GM21423 (cell line): ENCODE measurements around the gene PEX10.

ENCODE experiments used
- ATAC-seq: cut with Tn5 transposase; IDR thresholded peaks from one replicate; pipeline ENCODE4 v1.9.1; 2021; ENCODE audit warnings: mild to moderate bottlenecking, moderate library complexity; ENCODE audit not compliant: unreplicated experiment

The PEX10 gene

DNA sequence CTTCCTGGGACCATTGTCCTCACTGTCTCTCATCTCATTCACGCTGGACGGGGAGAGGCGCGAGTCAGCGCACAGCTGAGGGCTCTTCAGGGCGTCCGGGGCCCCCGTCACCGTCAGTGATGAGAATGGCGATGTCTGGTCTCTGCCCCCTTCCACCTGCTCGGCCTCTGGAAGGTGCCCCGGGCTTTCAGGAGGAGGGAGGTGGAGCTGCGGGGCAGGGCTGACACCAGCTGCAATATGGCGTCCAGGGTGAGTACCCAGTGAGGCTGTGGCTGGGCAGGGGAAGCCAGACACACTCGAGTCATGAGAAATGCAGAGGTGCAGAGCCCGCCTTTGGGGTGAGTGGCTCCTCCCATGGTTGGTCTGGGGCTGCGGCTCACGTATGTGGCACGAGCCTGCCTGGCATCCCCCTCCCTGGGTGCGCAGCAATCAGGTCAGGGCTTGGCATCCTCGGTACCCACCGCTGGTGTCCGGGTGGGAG is 36.1 kb downstream of the PEX10 start:
- no peak for ATAC-seq

DNA sequence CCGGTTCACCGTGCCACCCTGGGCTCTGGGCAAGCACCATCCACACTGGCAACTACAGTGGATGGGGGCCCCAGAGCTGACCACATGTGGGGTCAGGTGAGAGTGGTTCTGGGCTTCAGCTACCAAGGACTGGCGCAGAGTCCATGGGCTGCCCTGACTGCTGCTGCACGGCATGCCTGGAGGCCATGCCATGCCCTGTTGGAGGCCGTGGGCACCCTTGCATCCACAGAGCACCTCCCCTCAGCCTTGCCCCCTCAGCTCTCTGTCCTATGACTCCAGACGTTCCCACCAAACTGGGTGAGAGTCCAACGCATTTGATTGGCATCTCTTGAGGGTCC is 36.5 kb downstream of the PEX10 start:
- no peak for ATAC-seq

DNA sequence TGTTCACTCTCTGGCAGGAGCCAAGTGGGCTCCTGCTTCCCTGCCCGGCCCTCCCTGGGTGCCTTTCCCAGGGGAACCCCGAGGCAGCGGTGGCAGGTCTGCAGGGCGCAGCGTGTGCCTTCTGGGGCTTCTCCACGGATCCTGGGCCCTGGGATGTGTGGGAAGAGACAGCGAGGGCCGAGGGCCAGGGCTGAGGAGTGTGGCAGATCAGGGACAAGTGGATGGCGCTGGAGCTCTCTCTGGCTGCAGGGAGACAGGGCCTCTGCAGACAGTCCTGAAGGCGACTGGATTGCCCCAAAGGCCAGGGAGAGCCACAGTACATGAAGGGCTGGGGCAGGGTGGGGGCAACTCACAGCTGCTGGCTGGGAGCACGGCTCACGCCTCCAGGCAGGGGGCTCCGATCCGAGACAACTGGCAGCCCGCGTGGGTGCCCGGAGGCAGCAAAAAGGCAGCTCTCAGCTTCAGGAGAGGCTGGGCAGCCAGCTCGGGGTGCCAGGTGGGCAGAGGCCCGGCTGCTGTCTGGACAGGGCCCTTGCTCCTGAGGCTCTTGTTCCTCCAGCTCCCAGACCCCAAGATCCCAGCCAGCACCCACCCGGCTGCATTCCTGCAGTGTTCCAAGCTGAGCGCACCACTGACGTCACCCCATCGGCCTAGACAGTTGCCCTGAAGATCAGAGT is 37.0 kb downstream of the PEX10 start:
- ATAC-seq: no peak

DNA sequence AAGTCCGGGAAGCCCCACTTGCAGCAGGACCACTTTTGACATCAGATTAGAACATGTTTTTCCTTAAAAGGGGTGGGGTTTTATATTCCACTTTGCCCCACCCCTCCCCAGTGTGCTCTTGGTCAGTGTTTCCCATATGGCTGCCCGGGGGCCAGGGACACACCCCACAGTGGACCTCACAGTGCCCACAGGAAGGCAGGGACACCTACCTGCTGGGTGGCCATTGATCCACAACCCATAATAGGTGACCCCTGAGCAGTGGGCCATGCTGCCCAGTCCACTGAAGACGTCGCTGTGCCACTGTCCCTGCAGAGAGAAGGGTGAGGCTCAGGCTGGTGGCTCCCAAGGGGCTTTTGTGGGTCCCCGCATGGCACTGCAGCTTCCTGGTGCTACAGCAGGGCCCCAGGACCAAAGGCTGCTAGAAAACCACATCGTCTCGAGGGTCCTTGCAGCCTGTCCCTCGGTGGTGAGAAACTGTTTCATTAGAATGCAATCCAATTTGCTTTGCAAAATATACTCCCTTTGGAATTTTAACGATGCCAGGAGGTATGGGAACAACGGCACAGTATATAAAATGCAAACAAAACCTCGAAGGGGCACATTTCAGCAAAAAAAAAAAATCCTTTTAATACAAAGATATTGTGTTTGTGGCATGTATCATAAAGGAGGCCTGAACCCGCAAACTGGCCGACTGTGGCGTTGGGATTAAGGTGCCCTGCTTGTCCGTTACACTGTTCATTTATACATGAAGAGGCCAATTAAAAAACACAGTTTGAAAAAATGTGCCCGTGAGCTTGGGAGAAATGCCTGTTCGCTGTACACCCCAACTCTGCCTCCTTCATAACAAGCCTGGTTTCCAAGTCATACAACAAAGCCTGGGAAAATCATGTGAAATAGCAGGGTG is 37.9 kb downstream of the PEX10 start:
- ATAC-seq: no peak

DNA sequence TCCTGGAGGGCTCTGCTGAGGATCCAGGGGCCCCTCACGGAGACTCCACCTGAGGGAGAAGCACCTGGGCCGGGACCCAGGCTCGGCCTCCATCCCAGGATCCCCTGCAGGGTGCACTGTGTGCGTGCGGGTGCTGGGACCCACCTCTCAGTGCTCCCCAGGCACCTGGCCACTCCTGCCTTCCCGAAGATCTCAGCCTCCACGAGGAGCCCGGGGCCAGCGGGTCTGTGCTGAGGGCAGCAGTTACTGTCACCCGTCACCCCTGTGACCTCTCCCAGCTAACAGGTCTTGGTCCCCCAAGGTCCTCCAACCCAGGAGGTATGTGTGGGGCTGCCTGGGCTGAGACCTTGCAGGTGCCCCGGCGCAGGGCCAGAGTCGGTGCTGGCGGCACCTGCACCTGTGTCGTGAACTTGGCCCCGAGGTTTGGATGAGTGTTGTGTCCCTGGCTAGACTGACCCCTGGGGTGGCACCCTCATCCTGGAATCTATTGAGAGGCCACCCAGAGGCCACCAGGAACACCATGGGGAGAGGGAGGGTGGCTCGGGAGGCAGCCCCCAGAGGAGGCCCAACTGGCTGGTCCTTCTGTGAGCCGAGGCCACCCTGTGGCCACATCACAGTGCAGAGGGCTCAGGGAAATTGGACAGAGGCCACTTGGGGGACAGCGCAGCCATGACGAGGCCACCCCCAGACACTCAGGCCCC is 38.7 kb downstream of the PEX10 start:
- ATAC-seq: no peak

DNA sequence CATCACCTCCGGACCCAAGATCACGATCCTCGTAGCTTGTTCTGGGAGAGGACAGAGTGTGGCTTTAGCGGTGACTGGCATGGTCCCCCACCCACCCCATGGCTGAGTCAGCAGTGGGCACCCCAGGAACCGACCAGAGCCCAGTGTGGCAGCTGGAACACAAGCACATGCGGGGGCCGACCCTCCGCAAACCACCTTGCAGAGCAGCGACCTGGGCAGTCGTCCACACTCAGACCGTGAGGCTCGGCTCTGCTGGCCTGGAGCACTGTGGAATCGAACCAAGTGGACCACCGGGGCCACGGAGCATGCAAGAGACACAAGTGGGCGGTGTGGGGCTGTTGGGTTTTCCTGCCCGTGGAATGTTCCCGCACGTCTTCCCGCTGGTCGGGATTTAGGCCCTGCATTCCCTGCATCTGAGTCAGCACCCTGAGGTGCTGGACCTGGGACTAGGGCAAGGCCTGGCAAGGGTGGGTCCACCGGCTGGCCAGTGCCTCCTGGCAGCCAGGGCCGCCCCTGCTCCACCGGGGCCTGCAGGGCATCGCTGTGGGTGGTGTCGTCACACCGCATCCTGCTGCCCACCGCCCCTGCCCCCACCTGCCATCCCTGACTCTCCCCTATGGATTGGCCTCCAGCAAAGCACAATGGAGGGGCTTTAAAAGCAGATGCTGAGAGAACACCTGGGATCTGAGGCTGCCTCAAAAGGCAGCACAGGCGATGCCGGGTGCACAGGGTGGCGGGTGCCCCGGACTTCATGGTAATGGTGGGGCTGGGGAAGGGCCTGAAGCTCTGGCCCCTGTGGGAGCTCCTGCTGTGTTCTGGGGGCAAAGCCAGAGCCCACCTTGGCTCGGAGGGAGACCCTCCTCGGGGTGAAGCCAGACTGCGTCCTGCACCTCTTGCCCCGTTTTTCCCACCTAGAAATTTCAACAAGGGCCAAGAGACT is 39.5 kb downstream of the PEX10 start:
- no peak for ATAC-seq

DNA sequence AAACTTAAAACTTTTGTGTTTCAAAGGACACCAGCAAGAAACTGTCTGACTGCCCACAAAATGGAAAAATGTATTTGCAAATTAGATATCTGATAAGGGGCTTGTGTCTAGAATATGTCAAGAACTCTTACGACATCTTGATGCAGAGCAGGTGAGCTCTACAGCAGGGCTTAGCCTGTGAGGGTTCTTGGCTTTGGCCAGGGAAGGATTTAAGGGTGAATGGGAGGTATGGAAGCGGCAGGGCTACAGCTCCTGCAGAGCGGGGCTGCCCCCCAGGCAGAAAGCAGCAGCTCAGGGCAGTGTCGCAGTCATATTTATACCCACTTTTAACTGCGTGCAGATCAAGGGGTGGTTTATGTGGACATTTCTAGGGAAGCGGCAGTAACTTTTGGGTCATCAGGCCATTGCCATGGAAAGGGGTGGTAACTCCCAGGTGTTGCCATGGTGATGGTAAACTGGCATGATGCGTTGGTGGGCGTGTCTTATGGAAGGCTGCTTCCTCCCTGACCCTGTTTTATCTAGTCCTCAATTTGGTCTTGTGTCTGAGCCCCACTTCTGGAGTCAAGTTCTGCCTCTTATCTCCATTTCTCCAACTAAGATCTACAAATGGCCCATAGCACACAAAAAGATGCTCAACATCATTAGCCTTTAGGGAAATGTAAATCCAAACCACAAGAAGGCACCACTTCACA is 44.2 kb downstream of the PEX10 start:
- ATAC-seq: no peak

DNA sequence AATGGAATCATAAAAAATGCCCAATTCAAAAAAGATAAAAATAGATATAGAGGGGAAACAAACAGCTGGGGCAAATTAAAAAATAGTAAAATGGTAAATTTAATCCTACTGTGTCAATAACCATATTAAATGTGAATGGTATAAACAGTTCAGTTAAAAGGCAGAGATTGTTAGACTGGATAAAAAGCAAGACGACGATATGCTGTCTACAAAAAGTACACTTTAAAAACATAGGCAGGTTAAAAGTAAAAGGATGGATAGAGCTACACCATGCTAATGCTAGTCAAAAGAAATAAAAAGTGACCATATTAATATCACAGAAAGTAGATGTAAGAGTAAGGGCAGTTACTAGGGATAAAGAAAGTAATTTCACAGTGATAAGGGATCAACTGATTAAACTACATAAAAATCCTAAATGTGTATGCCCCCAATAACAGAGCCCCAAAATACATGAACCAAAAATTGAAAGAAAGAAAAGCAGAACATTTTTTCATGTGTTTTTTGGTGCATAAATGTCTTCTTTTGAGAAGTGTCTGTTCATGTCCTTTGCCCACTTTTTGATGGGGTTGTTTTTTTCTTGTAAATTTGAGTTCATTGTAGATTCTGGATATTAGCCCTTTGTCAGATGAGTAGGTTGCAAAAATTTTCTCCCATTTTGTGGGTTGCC is 48.4 kb downstream of the PEX10 start:
- no peak for ATAC-seq

DNA sequence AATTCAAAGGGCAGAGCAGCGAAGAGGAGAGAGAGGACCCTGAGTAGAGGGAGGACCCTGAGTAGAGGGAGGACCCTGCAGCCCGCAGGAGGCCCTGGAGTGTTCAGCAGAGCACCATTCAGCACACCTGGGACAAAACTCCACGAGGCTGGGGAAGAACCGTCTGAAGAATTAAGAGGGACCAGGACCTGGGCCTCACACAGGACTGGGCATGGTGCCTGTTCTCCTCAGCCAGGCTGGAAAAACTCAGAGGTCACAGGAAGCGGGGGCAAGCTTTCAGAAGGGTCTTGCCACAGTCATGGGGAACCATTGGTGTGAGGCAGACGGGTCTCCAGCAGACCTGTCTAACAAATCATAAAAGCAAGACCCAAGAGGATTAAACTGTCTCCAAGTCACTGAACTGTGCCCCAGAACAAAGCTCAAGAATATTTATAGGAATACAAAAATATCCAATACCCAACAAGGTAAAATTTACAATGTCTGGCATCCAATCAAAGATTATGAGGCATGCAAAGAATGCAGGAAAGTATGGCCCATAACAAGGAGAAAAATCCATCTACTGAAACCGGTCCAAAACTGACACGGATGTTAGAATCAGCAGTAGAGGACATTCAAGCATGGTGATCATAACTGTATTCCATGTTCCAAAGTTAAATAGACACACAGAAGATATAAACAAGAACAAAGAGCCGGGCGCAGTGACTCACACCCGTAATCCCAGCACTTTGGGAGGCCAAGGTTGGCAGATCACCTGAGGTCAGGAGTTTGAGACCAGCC is 51.6 kb downstream of the PEX10 start:
- ATAC-seq: no peak

DNA sequence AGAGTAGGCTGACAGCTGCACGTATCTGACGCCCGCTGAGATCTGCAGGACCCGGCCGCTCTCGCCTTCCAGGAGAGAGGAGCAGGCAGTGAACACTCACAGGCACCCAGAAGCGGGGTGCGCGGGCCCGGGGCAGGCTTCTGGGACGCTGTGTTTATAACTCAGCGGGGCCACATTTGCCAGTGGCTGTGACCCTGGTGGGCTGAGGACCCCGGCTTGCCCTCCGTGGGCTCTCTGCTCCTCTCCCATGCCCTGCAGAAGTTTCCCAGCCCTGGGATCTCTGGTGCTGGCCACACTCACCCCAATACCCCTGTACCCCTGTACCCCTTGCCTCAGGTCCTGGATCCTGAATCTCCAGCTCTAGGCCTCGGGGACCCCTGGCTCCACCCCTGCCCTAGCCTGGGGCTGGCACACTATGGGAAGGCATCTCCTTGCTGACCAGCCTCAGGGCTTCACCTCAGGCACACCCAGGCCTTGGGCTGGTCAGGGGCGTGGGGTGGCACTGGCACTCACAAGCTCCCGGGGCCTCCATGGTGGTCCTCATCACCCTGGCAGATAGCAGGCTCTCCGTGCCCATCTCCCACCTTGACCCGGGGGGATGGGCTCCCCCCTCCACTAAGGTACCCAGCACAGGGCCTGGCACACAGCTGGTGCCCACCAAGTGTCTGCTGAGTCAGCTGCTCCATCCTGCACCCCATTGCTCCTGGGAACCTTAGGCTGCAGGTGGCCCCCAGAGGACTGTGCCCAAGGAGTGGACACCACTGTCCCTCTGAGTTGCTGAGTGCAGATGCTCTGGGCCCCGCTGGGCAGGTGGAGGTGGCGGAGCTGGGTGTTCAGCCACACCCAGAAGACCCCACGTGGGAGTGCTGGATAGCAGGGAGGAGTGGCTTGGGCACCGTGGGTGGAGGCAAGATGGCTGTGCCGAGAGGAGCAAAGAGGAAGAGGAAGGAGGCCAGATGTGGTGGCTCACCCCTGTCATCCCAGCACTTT is 53.4 kb downstream of the PEX10 start:
- no peak for ATAC-seq

DNA sequence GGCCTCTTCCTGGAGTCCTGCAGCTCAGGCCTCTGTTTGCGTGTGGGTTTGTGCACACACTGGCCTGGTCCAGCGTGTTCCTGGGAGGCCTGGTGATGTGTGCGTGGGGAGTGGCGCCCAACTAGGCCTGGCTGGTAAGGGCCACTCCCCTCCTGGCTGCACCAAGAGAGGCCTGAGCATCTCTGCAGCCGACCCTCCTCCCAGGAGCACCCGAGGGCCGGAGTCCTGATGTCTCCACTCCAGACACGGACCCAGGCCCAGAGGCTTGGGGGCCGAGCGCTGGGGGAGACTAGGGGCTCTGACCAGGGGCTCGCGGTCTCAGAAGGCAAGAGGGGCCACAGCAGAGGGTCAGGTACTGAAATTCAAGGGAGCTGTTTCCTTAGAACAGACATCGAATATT is 54.3 kb downstream of the PEX10 start:
- no peak for ATAC-seq

DNA sequence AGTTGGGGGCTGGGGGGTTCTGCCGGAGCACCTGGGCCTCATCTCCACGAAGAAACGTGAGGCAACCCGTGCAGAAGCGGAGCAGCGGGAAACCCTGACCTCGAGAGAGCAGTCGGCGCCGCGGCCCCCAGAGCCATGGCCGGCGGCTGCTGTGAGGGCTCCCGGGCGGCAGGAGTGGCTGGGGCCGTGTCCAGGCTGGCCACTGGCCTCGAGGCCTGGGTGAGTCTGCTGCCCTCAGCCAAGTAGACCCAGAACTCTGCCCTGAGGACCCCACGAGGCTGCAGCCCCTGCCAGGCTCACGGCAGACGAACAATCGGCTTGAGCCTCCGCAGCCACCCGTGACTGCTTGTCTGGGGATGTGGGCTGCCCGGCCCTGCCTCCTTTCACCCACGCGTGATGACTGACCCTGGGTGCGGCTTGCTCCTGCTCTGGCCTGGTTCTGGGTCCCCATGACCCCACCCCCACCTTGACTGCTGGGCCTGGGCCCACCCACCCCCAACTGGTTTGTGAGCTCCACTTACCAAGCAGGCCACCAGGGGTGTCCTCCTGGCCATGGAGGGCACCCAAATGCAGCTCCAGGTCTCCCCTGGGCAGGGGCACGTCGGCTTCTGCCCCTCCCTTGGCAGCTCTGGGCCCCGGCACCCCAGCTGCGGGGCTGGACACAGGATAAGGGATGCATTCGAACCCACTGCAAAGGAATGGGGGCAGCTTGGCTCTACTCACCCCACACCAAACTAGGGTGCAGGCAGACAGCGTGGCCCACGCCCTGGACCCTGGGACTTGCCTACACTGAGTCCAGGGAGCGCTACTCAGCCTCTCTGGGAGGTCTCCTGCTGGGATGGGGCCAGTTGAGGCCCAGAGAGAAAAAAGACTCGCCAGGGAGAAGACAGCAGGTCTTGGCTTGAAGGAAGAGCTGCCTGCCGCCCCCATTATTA is 55.2 kb downstream of the PEX10 start:
- no peak for ATAC-seq

DNA sequence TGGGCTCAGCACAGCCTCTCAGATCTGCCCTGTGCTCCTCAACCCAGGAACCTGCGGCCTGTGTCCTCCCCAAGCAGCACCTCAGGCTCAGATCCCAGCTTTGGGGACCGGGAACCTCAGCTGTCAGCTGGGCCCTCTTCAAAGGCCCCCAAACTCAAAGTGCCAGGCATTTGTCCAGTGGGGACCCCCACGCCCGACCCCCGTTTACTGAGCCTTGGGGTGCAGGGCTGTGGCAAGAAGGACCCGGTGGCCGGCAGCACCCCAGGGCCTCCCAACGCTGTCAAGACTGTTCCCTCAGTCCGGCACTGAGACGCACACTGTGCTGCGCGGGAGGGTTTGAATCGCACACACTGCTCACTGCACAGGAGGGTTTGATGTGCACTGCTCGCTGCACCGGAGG is 56.0 kb downstream of the PEX10 start:
- ATAC-seq: no peak

DNA sequence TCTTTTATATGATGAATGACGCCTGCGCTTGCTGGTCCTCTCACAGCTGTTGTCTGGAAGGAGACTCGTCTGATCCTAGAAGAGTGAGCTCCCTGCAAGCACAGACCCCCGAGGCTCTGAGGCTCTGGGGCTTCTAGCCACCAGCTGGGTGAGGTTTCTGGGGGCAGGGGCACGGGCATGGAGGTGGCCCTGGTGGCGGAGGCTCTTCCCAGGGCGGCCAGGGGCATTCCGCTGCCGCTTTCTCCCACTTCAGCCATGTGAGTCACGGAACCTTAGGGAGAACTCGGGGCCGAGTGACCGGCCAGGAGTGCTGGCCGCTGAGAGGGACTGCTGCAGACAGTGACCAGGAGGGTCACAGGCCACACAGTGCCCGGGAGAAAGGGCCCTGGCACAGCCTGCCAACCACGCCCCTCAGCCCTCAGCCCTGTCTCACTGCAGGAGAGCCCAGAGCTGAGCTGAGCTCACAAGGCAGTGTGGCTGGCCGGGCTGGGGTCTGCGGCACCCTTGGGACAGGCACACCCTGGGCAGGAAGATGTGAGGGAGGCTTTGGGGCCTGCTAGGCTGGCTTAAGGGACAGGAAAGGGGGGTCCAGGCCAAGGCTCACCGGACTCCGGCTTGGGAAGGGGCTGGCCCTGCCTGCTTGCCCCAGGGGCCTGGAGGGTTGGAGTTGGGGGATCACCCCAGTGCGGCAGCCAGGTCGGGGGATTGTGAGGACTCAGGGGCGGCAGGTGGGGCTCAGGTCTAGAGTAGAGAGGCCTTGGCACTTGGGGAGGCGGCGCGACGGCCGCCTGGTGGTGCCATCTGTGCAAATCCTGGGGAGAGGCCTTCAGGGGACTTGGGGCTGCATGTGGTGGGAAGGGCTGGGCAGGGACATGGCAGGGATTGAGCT is 56.7 kb downstream of the PEX10 start:
- no peak for ATAC-seq
